Neural cell (in vitro differentiated cells): Measurements from ENCODE around the gene HARS2. TPM values are rescaled to one million over a fixed set of nuclear protein-coding genes. Genes with fewer than 3 reads are reported as not detected.

Experiments used
- H2AFZ ChIP-seq: fragments of 200-600, 300-800 bp; sonication (generic), shearing (Covaris generic); 2 replicates; pipeline ENCODE4 v1.6.0; 2014; ENCODE audit warnings: low read depth, mild to moderate bottlenecking, antibody characterized with exemption, low read length, moderate library complexity
- H3F3A ChIP-seq: fragments of 200-600 bp; shearing (Covaris generic); 2 replicates; pipeline ENCODE4 v1.6.1; 2016; ENCODE audit warnings: mild to moderate bottlenecking, moderate library complexity, mixed read lengths, antibody characterized with exemption, low read length; ENCODE audit not compliant: insufficient read depth, poor library complexity, severe bottlenecking
- H3K27ac ChIP-seq: fragments of 200-600, 300-800 bp; sonication (generic), shearing (Covaris generic); 2 replicates; pipeline ENCODE4 v1.5.1; 2014; ENCODE audit warnings: mild to moderate bottlenecking, low read length, moderate library complexity
- H3K27me3 ChIP-seq: fragments of 300-800, 200-600 bp; sonication (generic), shearing (Covaris generic); 2 replicates; pipeline ENCODE4 v1.6.0; 2014; ENCODE audit warnings: mild to moderate bottlenecking, low read depth, low read length, moderate library complexity; ENCODE audit not compliant: insufficient read depth
- H3K36me3 ChIP-seq: fragments of 300-800, 200-600 bp; sonication (generic), shearing (Covaris generic); 2 replicates; pipeline ENCODE4 v1.5.1; 2014; ENCODE audit warnings: mild to moderate bottlenecking, antibody characterized with exemption, low read length, moderate library complexity; ENCODE audit not compliant: insufficient read depth
- H3K4me2 ChIP-seq: fragments of 300-800, 200-600 bp; sonication (generic), shearing (Covaris generic); 2 replicates; pipeline ENCODE4 v1.6.0; 2014; ENCODE audit warnings: mild to moderate bottlenecking, low read length
- H3K4me3 ChIP-seq: fragments of 300-800, 200-600 bp; sonication (generic), shearing (Covaris generic); 2 replicates; pipeline ENCODE4 v1.5.1; 2014; ENCODE audit warnings: mild to moderate bottlenecking, low read length, moderate library complexity
- H3K79me2 ChIP-seq: fragments of 200-600 bp; shearing (Covaris generic); replicated peaks from 2 replicates; pipeline ENCODE4 v1.6.0; 2014; ENCODE audit warnings: mild to moderate bottlenecking, low read length, moderate library complexity; ENCODE audit not compliant: insufficient read depth
- H3K9ac ChIP-seq: fragments of 300-800, 200-600 bp; sonication (generic), shearing (Covaris generic); 2 replicates; pipeline ENCODE4 v1.6.1; 2016; ENCODE audit warnings: mild to moderate bottlenecking, low read length, mixed read lengths
- H3K9me2 ChIP-seq: fragments of 200-600 bp; shearing (Covaris generic); 2 replicates; pipeline ENCODE4 v1.6.1; 2016; ENCODE audit warnings: mild to moderate bottlenecking, low read length, mixed read lengths; ENCODE audit not compliant: insufficient read depth
- H3K9me3 ChIP-seq: fragments of 200-600, 300-800 bp; sonication (generic), shearing (Covaris generic); 2 replicates; pipeline ENCODE4 v1.6.1; 2016; ENCODE audit warnings: mild to moderate bottlenecking, mixed run types, low read length, moderate library complexity, mixed read lengths
- H4K20me1 ChIP-seq: fragments of 200-600 bp; shearing (Covaris generic); 2 replicates; pipeline ENCODE4 v1.6.1; 2016; ENCODE audit warnings: mild to moderate bottlenecking, mixed run types; ENCODE audit not compliant: insufficient read depth
- CTCF ChIP-seq: fragments of 450-650 bp; IDR thresholded peaks from 2 replicates; pipeline ENCODE4 v1.5.1; 2014; ENCODE audit warnings: antibody characterized with exemption, mild to moderate bottlenecking, moderate library complexity; ENCODE audit not compliant: poor library complexity, severe bottlenecking
- EP300 ChIP-seq: fragments of 450-650 bp; conservative IDR thresholded peaks from 2 replicates; pipeline ENCODE4 v1.6.1; 2014; ENCODE audit warnings: antibody characterized with exemption, mild to moderate bottlenecking, moderate library complexity; ENCODE audit not compliant: poor library complexity, severe bottlenecking
- EZH2 ChIP-seq: fragments of 200-600, 300-800 bp; shearing (Covaris generic), sonication (generic); IDR thresholded peaks from 2 replicates; pipeline ENCODE4 v1.6.1; 2014; ENCODE audit warnings: antibody characterized with exemption, low read length, borderline replicate concordance, mild to moderate bottlenecking; ENCODE audit not compliant: insufficient read depth, poor library complexity, severe bottlenecking
- MXI1 ChIP-seq: fragments of 450-650 bp; conservative IDR thresholded peaks from 2 replicates; pipeline ENCODE4 v1.6.1; 2014; ENCODE audit warnings: antibody characterized with exemption, mild to moderate bottlenecking; ENCODE audit not compliant: poor library complexity, severe bottlenecking
- POLR2AphosphoS5 ChIP-seq: IDR thresholded peaks from 2 replicates; pipeline ENCODE4 v1.6.1; 2012
- RAD21 ChIP-seq: fragments of 450-650 bp; conservative IDR thresholded peaks from 2 replicates; pipeline ENCODE4 v1.6.1; 2014; ENCODE audit warnings: antibody characterized with exemption, mild to moderate bottlenecking, moderate library complexity
- REST ChIP-seq: IDR thresholded peaks from 2 replicates; pipeline ENCODE4 v1.6.1; 2012; ENCODE audit warnings: borderline replicate concordance
- SMC3 ChIP-seq: fragments of 450-650 bp; conservative IDR thresholded peaks from 2 replicates; pipeline ENCODE4 v1.6.1; 2014; ENCODE audit warnings: antibody characterized with exemption, mild to moderate bottlenecking, moderate library complexity; ENCODE audit not compliant: poor library complexity
- TAF1 ChIP-seq: IDR thresholded peaks from 2 replicates; pipeline ENCODE4 v1.6.1; 2012; ENCODE audit warnings: low read depth
- polyA plus RNA-seq: library from polyadenylated mRNA; depleted of rRNA; stranded (reverse); fragments of >200 nt; gene quantifications from 2 replicates; pipeline ENCODE4 v1.2.3, GENCODE V29; 2014

The HARS2 gene
- polyA plus RNA-seq, 1 donor from 2014 or later, result 102 TPM

DNA sequence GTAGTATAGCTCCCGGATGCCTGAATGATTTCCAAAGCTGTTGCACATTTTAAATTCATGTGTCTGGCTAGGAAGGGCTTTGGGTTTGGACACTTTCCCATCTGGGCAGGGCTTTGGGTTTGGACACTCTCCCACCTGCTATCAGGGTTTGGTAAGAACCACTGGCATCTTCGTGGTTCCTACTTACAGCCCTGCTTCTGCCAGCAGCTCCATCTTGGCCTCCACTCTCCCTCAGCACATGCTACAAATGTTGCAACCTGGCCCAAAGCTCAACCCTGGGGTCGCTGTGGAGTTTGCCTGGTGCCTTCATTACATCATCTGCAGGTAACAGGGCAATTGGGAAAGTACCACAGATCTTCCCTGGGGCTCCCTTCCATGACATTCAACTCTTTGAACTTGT lies 48.5 kb upstream of the HARS2 start:
- Histone ChIP-seq H3K9me2 (no peaks in the 10 kb centered on the region), H3K36me3 (no peaks in the 10 kb centered on the region), H3K4me3 (no peak overlapping the region), H3K79me2 (peaks cover 11% of the 10 kb centered on the region), H3F3A (no peaks in the 10 kb centered on the region), H4K20me1 (no peaks in the 10 kb centered on the region), H3K4me2 (no peak overlapping the region), H2AFZ (no peak overlapping the region), H3K9me3 (no peaks in the 10 kb centered on the region), H3K9ac (no peak overlapping the region), H3K27ac (no peak overlapping the region), H3K27me3 (no peaks in the 10 kb centered on the region)
- TF ChIP-seq REST, result no peak
- TF ChIP-seq CTCF, result no peak
- no peak for TF ChIP-seq MXI1
- TF ChIP-seq SMC3, result no peak
- TF ChIP-seq EZH2, result no peak
- no peak for TF ChIP-seq POLR2AphosphoS5
- no peak for TF ChIP-seq EP300
- TF ChIP-seq RAD21, result no peak
- TF ChIP-seq TAF1, result no peak

DNA sequence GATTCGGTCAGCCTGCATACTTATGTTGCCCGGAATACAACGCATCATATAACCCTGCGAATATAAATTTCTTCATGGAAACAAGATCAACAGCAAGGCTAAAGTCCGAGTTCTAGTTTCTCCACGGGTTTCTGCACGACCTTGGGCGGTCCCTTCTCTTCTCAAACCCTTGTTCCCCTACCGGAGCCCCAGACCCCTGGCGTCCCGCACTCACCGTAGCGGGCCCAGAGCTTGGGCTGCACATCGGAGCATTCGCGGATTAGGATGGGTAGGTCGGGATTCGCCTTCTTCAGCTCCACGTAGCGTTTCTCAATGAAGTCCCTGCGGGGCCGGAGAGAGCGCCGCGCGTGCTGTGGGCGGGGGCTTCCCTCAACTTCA lies 44.2 kb upstream of the HARS2 start:
- Histone ChIP-seq H3K4me3 (peak overlapping the region; percentile 99), H4K20me1 (no peaks in the 10 kb centered on the region), H3K27ac (peak overlapping the region; percentile 88), H3K36me3 (peaks cover 5% of the 10 kb centered on the region), H3K79me2 (peaks cover 20% of the 10 kb centered on the region), H3F3A (no peaks in the 10 kb centered on the region), H3K9me2 (no peaks in the 10 kb centered on the region), H2AFZ (peak overlapping the region; percentile 66), H3K27me3 (no peaks in the 10 kb centered on the region), H3K9ac (peak overlapping the region; percentile 77), H3K9me3 (no peaks in the 10 kb centered on the region), H3K4me2 (peak overlapping the region; percentile 91)
- TF ChIP-seq EZH2 (no peak), POLR2AphosphoS5 (no peak)

GRCh38 chr5:140658870-140659269 lies 32.4 kb upstream of the HARS2 start:
- Histone ChIP-seq H3K9me2 (no peaks in the 10 kb centered on the region), H3K27me3 (no peaks in the 10 kb centered on the region), H4K20me1 (no peaks in the 10 kb centered on the region), H3K4me2 (no peak overlapping the region), H3K9ac (no peak overlapping the region), H2AFZ (no peak overlapping the region), H3K4me3 (no peak overlapping the region), H3K27ac (no peak overlapping the region), H3K79me2 (no peaks in the 10 kb centered on the region), H3K36me3 (peaks cover 21% of the 10 kb centered on the region), H3K9me3 (no peaks in the 10 kb centered on the region), H3F3A (no peaks in the 10 kb centered on the region)
- TF ChIP-seq EZH2, result no peak
- no peak for TF ChIP-seq MXI1
- TF ChIP-seq EP300, result no peak
- TF ChIP-seq TAF1, result no peak
- TF ChIP-seq RAD21, result no peak
- TF ChIP-seq CTCF, result no peak
- no peak for TF ChIP-seq REST
- no peak for TF ChIP-seq POLR2AphosphoS5
- no peak for TF ChIP-seq SMC3
